ENCODE measurements around the gene KDELR1.

KDELR1 gene

DNA sequence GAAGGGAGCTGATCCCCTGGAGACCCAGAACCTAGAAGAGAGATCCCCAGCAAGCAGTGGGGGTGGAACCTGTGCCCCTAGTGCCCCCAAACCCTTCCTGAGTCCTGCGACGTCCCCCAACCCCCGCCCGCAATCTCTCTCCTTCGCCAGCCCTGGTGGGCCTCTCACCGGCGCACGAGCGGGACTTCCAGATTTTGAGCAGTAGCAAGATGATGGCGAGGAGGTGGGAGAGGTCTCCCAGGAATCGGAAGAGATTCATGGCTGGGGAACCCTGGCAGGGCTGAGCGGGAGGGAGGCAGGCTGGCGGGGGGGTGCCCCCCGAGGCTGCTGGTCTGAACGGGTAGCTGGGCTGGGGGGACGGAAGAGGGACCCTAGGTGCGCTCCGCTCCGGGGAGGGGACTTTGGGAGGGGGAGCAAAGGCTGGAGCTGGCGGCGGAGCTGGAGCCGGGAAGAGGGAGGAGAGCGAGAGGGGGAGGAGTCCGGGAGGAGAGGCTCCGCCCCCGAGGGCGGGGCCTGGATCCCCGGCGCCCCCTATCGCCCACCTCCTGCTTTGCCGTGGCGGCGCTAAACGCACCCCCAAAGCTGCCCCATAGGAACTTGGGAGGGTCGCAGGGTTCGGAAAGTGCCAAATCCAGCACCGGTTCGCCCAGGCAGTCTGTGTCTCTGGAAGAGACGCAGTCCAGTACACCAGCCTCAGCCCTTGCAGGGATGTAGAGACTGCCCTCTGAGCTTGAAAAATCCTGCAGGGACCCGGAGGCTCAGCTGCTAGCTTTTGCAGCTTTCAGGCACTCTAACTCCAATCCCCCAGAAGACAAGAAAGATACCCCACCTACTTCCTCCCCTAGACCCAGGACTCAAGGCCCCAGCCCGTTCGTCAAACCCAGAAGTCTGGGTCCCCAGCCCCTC lies at the start of gene KDELR1:
Gene KDELR1 (minus strand): TSS at position 452 of the 906 bp plus-strand sequence. CDS start 193 bp downstream, at position 259.
- DNase-seq: peak; percentile 59

DNA sequence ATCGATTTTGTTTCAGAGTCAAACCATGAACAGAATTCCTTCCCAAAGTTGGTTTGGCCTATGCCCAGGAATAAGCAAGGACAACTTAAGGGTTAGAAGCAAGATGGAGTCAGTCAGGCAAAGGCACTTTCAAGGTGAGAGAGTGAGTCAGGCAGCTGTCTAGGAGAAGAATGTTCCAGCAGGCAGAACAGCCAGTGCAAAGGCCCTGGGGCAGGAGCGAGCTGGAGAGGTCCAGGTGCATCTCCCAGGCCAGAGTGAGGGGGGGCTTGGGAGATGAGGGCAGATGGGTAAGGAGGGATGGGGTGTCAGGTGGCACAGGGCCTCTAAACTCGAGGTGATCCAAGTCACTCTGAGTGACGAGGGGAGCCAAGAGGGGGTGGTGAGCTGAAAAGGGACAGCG lies 45.2 kb upstream of the KDELR1 start:
- no peak for DNase-seq

DNA sequence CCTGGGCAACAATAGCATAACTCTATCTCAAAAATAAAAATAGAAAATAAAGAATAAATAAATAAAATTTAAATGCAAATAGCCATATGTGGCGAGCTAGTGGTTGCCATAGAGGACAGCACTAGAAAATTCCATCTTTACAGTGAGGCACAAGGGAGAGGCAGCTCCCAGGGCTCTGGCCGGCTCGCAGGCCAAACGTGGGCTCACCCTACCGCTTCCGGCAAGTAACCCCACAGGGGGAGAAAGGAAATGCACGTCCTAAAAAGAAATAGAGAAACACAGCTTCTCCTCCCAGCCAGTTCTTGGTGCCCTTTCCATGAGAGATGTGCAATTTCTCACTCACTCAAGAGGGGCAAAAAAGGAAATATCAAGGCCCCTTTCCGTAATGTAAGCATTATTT lies 42.0 kb upstream of the KDELR1 start:
- no peak for DNase-seq

DNA sequence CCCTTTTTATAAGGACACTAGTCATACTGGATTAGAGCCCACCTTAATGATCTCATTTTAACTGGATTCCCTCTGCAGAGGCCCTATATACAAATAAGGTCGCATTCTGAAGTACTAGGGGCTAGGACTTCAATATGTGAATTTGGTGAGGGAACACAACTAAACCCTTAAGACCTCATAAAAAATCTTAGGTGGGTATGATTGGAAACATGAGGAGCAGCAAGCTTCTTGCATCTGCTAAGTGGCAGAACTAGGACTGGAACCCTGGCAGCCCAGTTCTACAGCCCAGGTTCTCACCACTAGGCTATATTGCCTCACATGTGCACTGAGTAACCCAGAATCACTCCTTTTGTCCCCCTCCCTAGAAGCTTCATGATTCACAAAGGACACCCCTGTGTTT lies 37.3 kb upstream of the KDELR1 start:
- no peak for DNase-seq

DNA sequence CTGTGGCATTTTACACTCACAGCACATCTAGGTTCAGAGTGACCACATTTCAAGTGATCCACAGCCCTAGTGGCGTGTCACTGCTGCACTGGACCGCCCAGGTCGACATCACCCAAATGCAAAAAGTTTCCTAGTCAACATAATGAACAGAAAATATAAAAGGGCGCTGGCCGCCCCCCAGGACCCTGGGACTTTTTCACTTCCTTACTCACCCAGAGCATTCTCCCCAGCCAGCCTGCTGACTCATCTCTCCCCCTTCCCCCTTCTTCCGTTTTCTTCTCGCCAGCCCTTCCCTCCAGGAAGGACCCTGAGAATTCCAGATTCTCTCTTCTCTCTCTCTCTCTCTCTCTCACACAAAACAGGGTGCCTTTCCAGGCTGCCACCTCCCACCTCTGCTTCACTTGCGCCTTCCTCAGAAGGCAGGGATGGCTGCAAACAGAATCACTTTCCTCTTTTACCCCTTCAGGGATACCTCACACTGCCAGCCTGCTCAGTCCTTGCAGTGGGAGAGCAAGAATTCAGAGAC lies 33.4 kb upstream of the KDELR1 start:
- no peak for DNase-seq

DNA sequence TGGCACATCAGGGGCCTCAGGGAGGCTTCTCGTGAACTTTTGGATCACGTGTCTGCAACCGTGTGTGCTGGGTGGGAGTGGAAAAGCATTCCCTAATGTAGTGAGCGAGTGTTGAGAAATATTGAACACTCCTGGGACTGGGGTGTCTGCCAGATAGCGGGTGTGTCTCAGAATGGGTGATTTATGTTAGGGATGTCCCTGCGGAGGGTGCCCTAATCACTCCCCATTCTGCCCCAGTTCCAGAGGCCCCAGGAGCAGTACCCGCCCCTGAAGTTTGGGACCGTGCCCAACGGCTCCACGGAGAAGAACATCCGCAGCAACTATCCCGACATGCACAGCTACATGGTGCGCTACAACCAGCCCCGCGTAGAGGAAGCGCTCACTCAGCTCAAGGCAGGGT lies 30.2 kb upstream of the KDELR1 start:
- DNase-seq: no peak

DNA sequence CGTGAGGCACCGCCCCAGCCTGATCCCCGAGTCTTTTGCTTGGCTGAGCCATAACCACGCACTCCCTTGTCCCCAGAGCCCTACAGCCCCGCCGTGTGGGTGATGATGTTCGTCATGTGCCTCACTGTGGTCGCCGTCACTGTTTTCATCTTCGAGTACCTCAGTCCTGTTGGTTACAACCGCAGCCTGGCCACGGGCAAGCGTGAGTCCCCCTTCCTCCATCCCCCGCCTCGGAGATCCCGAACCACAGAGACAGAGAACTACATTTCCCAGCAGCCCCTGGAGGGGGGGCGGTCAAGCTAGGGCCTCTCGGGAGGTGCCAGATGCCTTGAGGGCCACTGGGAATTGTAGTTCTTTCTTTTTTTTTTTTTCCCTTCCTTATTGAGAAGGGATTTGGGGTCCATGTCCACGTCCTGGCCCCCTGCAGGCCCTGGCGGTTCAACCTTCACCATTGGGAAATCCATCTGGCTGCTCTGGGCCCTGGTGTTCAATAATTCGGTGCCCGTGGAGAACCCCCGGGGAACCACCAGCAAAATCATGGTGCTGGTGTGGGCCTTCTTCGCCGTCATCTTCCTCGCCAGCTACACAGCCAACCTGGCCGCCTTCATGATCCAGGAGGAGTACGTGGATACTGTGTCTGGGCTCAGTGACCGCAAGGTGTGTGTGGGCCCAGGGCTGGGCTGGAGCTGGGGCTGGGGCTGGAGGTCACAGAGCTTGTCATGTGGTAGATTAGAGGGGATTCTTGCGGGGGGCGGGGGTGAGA lies 28.0 kb upstream of the KDELR1 start:
- DNase-seq: peak; percentile 45

DNA sequence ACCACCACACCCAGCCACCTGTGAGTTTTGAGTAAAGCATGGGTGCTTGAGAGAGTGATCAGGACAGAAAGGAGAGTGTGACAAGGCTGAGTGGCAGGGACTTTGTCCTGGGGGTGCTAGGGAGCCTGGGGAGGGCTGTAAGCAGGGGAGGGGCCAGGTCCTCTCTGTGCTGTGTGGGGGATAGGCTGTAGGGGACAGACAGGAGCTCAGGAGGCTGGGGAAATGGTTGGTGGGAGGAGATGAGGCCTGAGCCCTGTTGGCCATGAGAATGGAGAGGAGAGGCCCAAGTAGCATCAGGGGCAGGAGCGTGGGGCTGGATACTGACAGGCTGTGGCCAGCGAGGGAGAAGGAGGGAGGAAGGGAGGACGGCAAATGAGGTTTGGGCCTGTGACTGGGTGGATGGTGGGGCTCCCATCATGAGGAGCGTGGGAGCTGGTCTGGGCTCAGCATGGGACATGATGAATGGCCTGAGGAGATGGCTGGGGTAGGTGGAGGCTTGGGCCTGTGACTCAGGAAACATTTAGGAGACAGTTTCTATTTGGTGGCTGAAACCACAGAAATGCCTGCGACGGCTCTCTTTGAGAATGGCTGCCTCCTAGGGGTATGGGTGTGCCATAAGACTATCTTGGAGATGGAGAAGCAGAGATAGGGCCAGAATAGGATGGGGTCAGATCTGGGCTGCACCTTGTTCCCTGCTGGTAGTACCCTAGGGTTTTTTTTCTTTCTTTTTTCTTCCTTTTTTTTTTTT lies 27.1 kb upstream of the KDELR1 start:
- DNase-seq: no peak

DNA sequence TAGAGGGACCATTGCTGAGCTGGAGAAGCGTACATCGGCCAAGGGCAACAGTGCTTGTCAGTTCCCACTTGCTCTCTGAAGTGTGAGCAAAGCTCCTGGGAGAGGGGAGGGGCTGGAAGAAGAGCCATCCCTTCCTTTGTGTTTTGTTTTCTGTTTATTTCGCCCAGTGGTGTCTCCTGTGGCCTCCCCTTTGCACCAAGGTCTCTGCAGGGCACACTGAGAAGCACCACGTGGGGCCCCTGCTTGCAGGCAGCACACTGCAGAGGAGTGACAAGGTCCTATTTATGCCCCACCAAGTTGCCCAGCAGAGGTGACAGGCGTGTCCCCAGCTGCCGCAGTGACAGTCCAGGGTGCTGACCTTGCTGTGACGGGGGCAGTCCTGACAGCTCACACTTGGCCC lies 26.1 kb upstream of the KDELR1 start:
- DNase-seq: no peak

DNA sequence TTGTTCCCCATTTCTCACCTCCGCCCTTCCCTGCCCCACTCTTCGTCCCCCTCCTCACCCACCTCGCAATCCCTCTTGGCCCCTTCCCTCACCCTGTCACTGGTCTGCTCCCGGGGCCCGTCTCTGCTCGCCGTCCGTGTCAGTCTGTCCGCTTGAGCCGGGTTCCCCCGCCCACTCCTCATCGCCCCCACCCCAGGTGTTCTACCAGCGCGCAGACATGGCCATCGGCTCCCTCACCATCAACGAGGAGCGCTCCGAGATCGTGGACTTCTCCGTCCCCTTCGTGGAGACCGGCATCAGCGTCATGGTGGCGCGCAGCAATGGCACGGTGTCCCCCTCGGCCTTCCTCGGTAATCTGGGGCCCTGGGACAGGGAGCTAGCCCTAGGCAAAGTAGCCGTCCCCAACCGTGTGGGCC lies 24.5 kb upstream of the KDELR1 start:
- no peak for DNase-seq

DNA sequence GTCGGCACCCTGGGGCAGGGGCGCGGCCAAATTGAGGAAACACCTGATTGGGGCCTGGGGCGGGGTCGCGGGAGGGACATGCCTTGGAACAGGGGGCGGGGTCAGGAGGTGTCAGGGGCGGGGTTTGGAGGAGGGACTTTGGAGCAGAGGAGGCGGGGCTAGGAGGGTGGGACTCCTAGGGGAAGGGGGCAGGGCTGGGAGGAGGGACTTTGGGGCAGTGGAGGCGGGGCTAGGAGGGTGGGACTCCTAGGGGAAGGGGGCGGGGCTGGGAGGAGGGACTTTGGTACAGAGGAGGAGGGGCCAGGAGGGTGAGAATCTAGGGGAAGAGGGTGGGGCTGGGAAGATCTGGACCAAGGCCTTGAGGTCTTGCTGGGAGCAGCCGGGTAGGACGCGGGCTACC lies 24.0 kb upstream of the KDELR1 start:
- peak; percentile 47 for DNase-seq

DNA sequence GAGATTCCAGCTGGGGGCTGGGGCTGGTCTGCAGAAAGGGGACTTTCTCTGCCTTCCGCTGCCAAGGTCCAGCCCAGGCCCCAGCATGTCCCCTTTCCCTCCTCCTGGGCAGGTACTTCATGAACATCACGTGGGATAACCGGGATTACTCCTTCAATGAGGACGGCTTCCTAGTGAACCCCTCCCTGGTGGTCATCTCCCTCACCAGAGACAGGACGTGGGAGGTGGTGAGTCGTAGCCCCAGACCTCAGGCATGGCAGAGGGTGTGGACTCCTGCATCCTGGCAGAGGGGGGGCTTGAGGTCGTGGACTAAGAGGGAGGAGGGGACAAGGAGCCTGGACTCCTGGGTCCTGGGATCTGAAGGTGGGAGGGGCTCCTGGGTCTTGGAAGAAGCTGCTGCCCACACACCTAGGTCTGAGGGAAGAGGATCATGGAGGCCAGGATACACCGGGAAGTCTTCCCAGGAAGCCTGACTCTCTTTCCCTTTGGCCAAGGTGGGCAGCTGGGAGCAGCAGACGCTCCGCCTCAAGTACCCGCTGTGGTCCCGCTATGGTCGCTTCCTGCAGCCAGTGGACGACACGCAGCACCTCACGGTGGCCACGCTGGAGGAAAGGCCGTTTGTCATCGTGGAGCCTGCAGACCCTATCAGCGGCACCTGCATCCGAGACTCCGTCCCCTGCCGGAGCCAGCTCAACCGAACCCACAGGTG lies 22.7 kb upstream of the KDELR1 start:
- no peak for DNase-seq

DNA sequence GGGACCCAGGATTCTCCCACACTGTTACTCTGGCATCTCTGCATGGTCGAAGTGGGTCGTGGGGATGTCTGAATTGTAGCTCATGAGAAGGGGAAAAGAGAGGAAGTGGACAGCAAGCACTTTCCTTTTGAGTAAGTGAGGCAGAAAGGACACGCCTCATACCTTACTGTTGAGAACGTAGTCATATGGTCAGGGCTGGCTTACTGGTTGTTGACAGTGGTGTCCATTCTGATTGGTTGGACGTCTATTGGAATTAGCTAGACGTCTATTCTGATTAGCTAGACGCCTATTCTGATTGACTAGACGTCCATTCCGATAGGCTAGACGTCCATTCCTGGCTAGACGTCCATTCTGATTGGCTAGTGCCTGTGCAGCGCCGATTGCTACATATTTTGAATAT lies 14.5 kb upstream of the KDELR1 start:
- no peak for DNase-seq

DNA sequence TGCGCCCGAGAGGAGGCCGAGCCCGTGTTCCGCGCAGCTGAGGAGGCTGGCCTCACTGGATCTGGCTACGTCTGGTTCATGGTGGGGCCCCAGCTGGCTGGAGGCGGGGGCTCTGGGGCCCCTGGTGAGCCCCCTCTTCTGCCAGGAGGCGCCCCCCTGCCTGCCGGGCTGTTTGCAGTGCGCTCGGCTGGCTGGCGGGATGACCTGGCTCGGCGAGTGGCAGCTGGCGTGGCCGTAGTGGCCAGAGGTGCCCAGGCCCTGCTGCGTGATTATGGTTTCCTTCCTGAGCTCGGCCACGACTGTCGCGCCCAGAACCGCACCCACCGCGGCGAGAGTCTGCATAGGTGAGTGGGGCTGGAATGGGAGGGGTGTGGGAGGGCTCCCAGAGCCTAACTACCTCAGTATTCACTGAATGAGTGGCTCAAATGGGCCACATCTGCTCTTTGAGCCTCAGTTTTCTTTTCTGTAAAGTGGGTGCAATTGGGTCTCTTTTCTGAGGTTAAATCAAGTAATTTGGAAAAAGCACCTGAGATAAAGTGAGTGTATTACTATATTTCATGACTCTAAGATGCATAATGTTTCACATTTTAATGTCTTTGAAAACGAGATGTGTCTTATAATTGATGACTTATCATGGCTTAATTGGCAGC lies 13.8 kb upstream of the KDELR1 start:
- no peak for DNase-seq

DNA sequence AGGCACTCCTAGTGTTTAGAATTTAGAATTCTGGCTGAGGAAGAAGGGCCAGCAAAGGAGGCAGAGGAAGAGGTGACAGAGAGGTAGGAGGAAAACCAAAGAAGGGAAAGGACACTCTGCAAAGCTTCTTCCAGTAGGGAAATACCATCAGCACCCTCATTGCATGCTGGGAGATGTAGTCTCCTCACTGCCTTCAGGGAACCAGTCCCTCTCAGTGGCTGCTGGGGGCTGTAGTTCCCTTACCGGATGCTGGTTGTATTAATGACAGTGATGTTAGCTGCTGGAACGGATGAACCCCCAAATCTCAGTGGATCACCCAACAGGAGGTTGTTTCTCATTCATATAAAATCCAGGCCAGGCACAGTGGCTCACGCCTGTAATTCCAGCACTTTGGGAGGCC lies 12.3 kb upstream of the KDELR1 start:
- no peak for DNase-seq

DNA sequence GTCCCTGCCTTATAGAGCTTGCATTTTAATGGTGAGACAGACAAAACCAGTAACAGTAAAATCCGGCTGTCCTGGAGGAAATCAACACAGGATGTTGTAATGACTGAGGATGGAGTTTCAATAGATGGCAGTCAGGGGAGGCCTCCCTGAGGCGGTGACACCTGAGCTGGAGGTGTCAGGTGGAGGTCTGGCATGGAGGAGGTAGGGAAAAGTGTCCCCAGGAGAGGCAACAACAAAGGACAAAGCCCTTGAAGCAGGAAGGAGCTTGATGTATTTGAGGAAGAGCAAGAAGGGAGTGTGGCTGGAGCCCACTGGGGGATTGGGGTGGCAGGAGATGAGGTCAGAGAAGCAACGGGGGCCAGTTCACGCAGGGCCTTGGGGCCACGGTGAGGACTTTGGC lies 9.9 kb upstream of the KDELR1 start:
- no peak for DNase-seq

DNA sequence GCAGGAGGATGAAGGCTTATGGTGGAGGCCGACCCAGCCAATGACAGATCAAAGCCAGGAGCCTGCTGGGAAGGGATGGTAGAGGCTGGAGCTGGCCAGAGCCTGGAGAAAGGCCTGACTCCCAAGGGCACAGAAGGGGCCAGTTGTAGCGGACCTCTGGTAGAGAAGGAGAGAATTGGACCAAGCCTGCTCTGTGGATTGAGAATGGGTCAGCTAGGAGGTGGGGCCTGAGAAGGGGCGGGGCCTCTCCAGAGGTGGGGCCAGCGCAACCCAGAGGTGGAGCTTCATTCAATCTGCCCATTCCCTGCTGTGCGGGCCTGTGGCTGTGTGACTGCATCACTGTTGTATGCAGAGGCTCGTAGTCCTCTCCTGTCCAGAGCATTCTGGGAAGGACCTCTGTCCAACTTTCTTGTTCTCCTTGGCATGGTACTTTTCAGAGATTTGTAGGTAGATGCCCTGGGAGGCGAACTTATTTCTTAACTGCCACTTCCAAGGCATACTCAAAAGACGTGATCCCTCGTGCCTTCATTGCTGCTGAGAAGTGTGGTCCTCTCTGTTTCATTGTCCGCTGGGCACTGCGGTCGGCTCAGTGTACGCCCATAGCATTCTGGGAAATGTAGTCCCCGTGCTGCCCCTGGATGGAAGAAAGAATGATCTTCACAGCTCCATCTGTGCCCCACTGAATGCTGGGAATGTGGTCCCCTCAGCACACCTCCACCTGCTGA lies 8.8 kb upstream of the KDELR1 start:
- DNase-seq: no peak

DNA sequence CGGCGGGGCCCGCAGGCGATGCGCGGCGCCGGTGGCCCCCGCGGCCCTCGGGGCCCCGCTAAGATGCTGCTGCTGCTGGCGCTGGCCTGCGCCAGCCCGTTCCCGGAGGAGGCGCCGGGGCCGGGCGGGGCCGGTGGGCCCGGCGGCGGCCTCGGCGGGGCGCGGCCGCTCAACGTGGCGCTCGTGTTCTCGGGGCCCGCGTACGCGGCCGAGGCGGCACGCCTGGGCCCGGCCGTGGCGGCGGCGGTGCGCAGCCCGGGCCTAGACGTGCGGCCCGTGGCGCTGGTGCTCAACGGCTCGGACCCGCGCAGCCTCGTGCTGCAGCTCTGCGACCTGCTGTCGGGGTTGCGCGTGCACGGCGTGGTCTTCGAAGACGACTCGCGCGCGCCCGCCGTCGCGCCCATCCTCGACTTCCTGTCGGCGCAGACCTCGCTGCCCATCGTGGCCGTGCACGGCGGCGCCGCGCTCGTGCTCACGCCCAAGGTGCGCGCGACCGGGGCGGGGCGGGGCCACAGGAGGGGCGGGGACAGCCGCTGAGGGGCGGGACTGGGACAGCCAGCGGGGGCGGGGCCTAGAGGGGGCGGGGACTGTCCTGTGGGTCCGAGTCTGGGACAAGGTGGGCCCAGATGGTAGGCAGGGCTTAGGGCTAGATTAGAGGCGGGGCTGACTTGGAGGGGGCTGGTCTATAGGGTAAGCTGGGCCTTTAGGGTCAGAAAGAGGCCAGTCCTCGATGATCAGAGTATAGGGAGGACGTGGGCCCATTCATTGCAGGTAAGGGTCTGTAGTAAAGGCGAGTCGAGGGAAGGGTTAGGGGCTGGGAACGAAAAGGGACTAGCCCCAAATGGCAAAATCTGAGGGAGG lies 7.3 kb upstream of the KDELR1 start:
- DNase-seq: peak; percentile 83

DNA sequence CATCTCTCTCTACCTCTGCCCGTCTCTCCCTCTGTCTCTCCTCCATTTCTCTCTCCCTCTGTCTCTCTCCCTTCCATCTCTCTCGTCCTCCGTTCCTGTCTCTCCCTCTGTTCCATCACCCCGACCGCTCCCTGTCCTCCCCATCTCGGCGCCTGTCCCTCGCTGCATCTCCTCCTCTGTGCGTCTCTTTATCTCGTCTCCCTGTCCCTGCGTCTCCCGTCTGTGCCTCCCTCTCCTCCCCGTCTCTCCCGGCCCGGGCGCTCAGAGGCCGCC lies 6.7 kb upstream of the KDELR1 start:
- no peak for DNase-seq

DNA sequence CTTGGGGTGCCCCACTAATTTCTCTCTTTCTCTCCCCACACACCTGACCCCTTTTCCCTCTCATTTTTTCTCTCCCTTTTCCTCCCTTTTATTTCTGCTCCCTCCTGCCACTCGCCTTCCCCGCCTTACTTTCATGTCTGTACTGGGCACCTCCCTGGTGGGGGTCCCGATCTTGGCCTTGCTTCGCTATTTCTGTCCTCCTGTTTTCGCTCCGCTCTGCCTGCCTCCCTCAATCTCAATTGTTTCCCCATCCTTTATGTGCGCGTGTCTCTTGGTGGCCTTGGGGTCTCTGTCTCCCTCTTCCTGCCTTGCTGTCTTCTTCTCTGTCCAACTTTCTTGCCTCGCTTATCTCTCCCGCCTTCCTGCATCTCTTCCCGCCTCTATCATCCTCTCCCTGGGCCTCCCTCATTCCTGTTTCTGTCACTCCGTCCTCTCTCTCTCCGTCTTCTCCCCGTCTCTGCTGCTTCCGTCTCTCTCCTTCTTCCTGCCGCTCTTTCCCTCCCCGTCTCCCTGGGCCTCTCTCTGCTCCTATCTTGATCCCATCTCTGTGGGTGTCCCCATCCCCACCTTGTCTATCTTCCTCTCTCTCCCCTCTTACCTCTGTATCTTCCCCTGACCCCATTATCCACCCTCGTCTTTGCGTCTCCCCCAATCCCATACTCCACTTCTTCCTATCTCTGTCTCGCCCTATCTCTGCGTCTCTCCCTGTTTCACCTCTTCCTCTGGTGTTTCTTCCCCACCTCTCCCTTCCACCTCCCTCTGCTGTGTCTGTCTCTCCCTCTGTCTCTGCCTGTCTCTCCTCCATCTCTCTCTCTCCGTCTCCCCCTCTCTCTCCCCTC lies 6.1 kb upstream of the KDELR1 start:
- no peak for DNase-seq
